Measurements from ENCODE around the gene SSC4D.
"Not testable (repeated sequence)": the region's sequence is repeated elsewhere in the genome, so short reads cannot be mapped to it uniquely, and the experiment has no call there.

Gene SSC4D

DNA sequence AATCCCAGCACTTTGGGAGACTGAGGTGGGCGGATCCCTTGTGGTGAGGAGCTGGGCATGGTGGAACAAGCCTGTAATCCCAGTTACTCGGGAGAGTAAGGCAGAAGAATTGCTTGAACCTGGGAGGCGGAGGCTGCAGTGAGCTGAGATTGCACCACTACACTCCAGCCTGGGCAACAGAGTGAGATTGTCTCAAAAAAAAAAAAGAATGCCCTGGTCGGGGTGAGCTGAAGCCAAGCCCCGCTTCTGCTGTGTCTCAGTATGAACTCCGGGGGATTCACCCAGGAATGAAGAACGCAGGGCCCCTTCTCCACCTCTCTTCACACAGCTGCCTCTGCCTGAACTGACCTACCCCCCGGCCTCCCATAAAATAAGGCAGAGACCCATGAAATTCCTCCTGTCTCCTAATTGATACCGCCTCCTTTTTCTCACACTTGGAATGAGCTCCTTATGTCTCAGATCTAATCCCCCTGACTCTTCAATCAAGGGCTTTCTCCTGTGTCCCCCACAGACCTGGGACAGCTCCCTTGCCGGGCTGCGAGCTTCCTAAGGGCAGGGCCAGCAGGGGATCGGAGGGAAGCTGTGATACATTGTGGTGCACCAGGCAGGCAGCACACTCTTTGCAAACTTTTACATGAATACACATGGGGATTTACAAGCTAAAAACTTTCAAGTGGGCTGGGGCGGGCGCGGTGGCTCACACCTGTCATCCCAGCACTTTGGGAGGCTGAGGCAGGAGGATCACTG, 14.3 kb upstream of the SSC4D start:
- ChIA-PET POLR2A (no interaction called here), CTCF (interaction anchor here (0.9 to 1.9 kb wide), 4 partner anchors 8 to 63 kb away, joined by 3 to 8 read pairs (median 3); no protein-coding TSS in a partner anchor)
- DNase-seq, result no peak
- Histone ChIP-seq H3K27me3 (replicated peaks in 2 of 5; ENCODE audit: control insufficient read depth in 4 of 5, insufficient read depth in 5 of 5, low read length in 4 of 5) (no peaks in the 10 kb centered on the region), H3K4me1 (ENCODE audit: control extremely low read depth in 1 of 4, control insufficient read depth in 4 of 4, insufficient read depth in 4 of 4, low read length in 3 of 4) (peaks cover 2 to 13% (median 10%) of the 10 kb centered on the region in 4 experiments), H3K9me3 (ENCODE audit: control extremely low read depth in 1 of 5, control insufficient read depth in 4 of 5, insufficient read depth in 2 of 5, low read depth in 1 of 5, low read length in 4 of 5) (no peaks in the 10 kb centered on the region), H3K4me3 (ENCODE audit: control insufficient read depth in 1 of 7, extremely low read depth in 1 of 7, insufficient read depth in 4 of 7, low read depth in 2 of 7, low read length in 6 of 7) (no peak overlapping the region), H3K36me3 (ENCODE audit: control insufficient read depth in 4 of 4, insufficient read depth in 4 of 4, low read length in 3 of 4) (no peaks in the 10 kb centered on the region), H3K27ac (ENCODE audit: insufficient read depth in 1 of 2, low read depth in 1 of 2, low read length in 2 of 2, poor library complexity in 1 of 2, severe bottlenecking in 2 of 2) (no peak overlapping the region)
- WGBS (ENCODE audit: insufficient coverage), result 95% methylated on average over 12 of the region's 15 CpGs

DNA sequence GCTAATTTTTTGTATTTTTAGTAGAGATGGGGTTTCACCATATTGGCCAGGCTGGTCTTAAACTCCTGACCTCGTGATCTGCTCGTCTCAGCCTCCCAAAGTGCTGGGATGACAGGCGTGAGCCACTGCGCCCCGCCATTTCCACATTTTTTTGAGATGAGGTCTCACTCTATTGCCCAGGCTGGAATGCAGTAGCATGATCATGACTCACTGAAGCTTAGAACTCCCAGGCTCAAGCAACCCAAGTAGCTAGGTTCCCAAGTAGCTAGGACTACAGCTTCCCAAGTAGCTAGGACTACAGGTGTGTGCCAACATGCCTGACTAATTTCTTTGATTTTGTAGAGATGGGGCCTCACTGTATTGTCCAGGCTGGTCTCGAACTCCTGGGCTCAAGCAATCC, 11.6 kb upstream of the SSC4D start:
- H3K27ac ChIP-seq (ENCODE audit: insufficient read depth in 1 of 2, low read depth in 1 of 2, low read length in 2 of 2, poor library complexity in 1 of 2, severe bottlenecking in 2 of 2); H3K36me3 ChIP-seq (ENCODE audit: control insufficient read depth in 4 of 4, insufficient read depth in 4 of 4, low read length in 3 of 4): not testable (repeated sequence)
- 92% methylated on average over 5 of the region's 6 CpGs for WGBS (ENCODE audit: insufficient coverage)

DNA sequence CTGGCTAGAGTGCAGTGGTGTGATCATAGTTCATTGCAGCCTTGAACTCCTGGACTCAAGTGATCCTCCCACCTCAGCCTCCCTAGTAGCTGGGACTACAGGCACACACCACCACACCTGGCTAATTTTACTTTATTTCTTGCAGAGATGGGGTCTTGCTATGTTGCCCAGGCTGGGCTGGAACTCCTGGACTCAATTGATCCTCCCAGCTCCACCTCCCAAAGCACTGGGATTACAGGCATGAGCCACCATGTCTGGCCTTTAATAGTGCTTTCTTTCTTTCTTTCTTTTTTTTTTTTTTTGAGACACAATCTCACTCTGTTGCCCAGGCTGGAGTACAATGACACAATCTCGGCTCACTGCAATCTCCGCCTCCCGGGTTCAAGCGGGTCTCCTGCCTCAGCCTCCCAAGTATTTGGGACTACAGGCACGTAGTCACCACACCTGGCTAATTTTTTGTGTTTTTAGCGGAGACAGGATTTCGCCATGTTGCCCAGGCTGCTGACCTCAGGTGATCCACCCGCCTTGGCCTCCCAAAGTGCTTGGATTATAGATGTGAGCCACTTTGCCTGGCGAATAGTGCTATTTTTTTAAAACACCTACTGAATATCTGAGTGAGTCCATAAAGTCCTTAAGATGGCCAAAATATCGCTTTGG, 8.3 kb upstream of the SSC4D start:
- H3K27me3 ChIP-seq (replicated peaks in 2 of 5; ENCODE audit: control insufficient read depth in 4 of 5, insufficient read depth in 5 of 5, low read length in 4 of 5); DNase-seq; H3K27ac ChIP-seq (ENCODE audit: insufficient read depth in 1 of 2, low read depth in 1 of 2, low read length in 2 of 2, poor library complexity in 1 of 2, severe bottlenecking in 2 of 2); H3K36me3 ChIP-seq (ENCODE audit: control insufficient read depth in 4 of 4, insufficient read depth in 4 of 4, low read length in 3 of 4); H3K4me1 ChIP-seq (ENCODE audit: control extremely low read depth in 1 of 4, control insufficient read depth in 4 of 4, insufficient read depth in 4 of 4, low read length in 3 of 4); H3K9me3 ChIP-seq (ENCODE audit: control extremely low read depth in 1 of 5, control insufficient read depth in 4 of 5, insufficient read depth in 2 of 5, low read depth in 1 of 5, low read length in 4 of 5); H3K4me3 ChIP-seq (ENCODE audit: control insufficient read depth in 1 of 7, extremely low read depth in 1 of 7, insufficient read depth in 4 of 7, low read depth in 2 of 7, low read length in 6 of 7); POLR2A ChIA-PET: not testable (repeated sequence)
- CTCF ChIA-PET, result interaction anchor here (1.5 kb wide), 1 partner anchor 20 kb away, joined by 4 read pairs; no protein-coding TSS in a partner anchor
- 98% methylated on average over 9 of the region's 10 CpGs for WGBS (ENCODE audit: insufficient coverage)

More for the DNA sequence above, 11.6 kb upstream of the SSC4D start:
- H3K4me3 ChIP-seq (ENCODE audit: control insufficient read depth in 1 of 7, extremely low read depth in 1 of 7, insufficient read depth in 4 of 7, low read depth in 2 of 7, low read length in 6 of 7); H3K27me3 ChIP-seq (replicated peaks in 2 of 5; ENCODE audit: control insufficient read depth in 4 of 5, insufficient read depth in 5 of 5, low read length in 4 of 5); H3K4me1 ChIP-seq (ENCODE audit: control extremely low read depth in 1 of 4, control insufficient read depth in 4 of 4, insufficient read depth in 4 of 4, low read length in 3 of 4); CTCF ChIA-PET; H3K9me3 ChIP-seq (ENCODE audit: control extremely low read depth in 1 of 5, control insufficient read depth in 4 of 5, insufficient read depth in 2 of 5, low read depth in 1 of 5, low read length in 4 of 5); POLR2A ChIA-PET; DNase-seq: not testable (repeated sequence)

DNA sequence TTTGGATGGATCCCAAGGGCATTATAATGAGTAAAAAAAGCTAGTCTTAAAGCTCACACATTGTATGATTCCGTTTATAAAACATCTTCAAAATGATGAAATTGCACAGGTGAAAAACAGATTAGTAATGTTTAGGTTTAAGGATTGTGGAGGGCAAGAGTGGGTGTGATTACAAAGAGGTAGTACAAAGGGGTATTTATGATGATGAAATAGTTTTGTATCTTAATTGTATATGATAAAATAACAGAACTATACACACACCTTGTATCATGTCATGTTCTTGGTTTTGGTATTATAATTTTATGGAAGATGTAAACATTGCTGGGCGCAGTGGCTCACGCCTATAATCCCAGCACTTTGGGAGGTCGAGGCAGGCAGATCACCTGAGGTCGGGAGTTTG, 2.8 kb upstream of the SSC4D start:
- Histone ChIP-seq H3K36me3 (ENCODE audit: control insufficient read depth in 4 of 4, insufficient read depth in 4 of 4, low read length in 3 of 4) (peaks cover 0 to 4% (median 0%) of the 10 kb centered on the region in 4 experiments), H3K27ac (ENCODE audit: insufficient read depth in 1 of 2, low read depth in 1 of 2, low read length in 2 of 2, poor library complexity in 1 of 2, severe bottlenecking in 2 of 2) (no peak overlapping the region), H3K9me3 (ENCODE audit: control extremely low read depth in 1 of 5, control insufficient read depth in 4 of 5, insufficient read depth in 2 of 5, low read depth in 1 of 5, low read length in 4 of 5) (no peaks in the 10 kb centered on the region), H3K27me3 (replicated peaks in 2 of 5; ENCODE audit: control insufficient read depth in 4 of 5, insufficient read depth in 5 of 5, low read length in 4 of 5) (no peaks in the 10 kb centered on the region), H3K4me3 (ENCODE audit: control insufficient read depth in 1 of 7, extremely low read depth in 1 of 7, insufficient read depth in 4 of 7, low read depth in 2 of 7, low read length in 6 of 7) (no peak overlapping the region), H3K4me1 (ENCODE audit: control extremely low read depth in 1 of 4, control insufficient read depth in 4 of 4, insufficient read depth in 4 of 4, low read length in 3 of 4) (peaks cover 0 to 5% (median 0%) of the 10 kb centered on the region in 4 experiments)
- DNase-seq, result no peak
- ChIA-PET CTCF (no interaction called here), POLR2A (interaction anchor here (0.6 kb wide), 1 partner anchor 73 kb away, joined by 3 read pairs; no protein-coding TSS in a partner anchor)
- 100% methylated on average over 1 of the region's 5 CpGs for WGBS (ENCODE audit: insufficient coverage)

DNA sequence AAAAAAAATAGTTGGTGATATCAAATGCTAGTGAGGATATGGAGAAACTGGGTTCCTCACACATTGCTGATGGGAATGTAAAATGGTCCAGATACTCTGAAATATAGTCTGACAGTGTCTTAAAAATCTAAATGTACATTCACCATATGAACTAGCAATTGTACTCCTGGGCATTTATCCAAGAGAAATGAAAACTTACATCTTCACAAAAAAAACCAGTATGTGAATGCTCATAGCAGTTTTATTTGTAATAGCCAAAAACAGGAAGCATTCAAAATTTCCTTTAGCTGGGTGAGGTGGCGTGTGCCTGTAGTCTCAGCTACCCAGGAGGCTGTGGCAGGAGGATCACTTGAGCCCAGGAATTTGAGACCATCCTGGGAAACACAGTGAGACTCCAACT, 2.1 kb upstream of the SSC4D start:
- ChIA-PET CTCF (no interaction called here), POLR2A (no interaction called here)
- peak in 2 of 3 donors; percentile 18 to 25 for DNase-seq
- H3K36me3 ChIP-seq (ENCODE audit: control insufficient read depth in 4 of 4, insufficient read depth in 4 of 4, low read length in 3 of 4), result peaks cover 0 to 4% (median 0%) of the 10 kb centered on the region in 4 experiments
- no peaks in the 10 kb centered on the region for H3K27me3 ChIP-seq (replicated peaks in 2 of 5; ENCODE audit: control insufficient read depth in 4 of 5, insufficient read depth in 5 of 5, low read length in 4 of 5)
- no peak overlapping the region for H3K27ac ChIP-seq (ENCODE audit: insufficient read depth in 1 of 2, low read depth in 1 of 2, low read length in 2 of 2, poor library complexity in 1 of 2, severe bottlenecking in 2 of 2)
- WGBS (ENCODE audit: insufficient coverage), result 67% methylated on average over 1 of the region's 1 CpG
- H3K4me3 ChIP-seq (ENCODE audit: control insufficient read depth in 1 of 7, extremely low read depth in 1 of 7, insufficient read depth in 4 of 7, low read depth in 2 of 7, low read length in 6 of 7), result no peak overlapping the region
- H3K4me1 ChIP-seq (ENCODE audit: control extremely low read depth in 1 of 4, control insufficient read depth in 4 of 4, insufficient read depth in 4 of 4, low read length in 3 of 4), result peaks cover 0 to 5% (median 0%) of the 10 kb centered on the region in 4 experiments
- no peaks in the 10 kb centered on the region for H3K9me3 ChIP-seq (ENCODE audit: control extremely low read depth in 1 of 5, control insufficient read depth in 4 of 5, insufficient read depth in 2 of 5, low read depth in 1 of 5, low read length in 4 of 5)

DNA sequence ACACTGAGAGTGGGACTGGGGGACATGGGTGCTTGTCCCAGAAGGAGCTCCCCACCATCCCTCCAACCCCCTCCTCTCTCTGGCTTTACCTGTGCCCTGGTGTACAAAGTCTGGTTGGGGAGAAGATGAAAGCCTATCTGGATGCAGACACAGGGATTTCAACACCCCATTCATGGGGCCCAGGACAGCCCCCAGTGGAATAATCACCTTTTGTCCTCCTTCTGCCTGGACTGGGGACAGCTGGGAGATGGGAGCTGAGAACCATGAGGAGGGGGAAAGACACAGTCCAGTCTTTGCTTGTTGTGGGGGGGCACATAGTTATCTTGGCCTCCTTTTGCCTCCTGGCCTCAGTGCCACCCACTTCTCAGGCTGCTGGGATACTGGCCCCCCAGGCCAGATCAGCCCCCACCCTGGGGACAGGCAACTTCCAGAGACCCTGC, 1.4 kb downstream of the SSC4D start:
- DNase-seq, result no peak
- H3K9me3 ChIP-seq (ENCODE audit: control extremely low read depth in 1 of 5, control insufficient read depth in 4 of 5, insufficient read depth in 2 of 5, low read depth in 1 of 5, low read length in 4 of 5), result no peaks in the 10 kb centered on the region
- no peak overlapping the region for H3K27ac ChIP-seq (ENCODE audit: insufficient read depth in 1 of 2, low read depth in 1 of 2, low read length in 2 of 2, poor library complexity in 1 of 2, severe bottlenecking in 2 of 2)
- POLR2A ChIA-PET, result interaction anchor here (0.8 kb wide), 1 partner anchor 48 kb away, joined by 3 read pairs; no protein-coding TSS in a partner anchor
- peaks cover 0 to 4% (median 0%) of the 10 kb centered on the region in 4 experiments for H3K36me3 ChIP-seq (ENCODE audit: control insufficient read depth in 4 of 4, insufficient read depth in 4 of 4, low read length in 3 of 4)
- H3K4me1 ChIP-seq (ENCODE audit: control extremely low read depth in 1 of 4, control insufficient read depth in 4 of 4, insufficient read depth in 4 of 4, low read length in 3 of 4), result peaks cover 0 to 14% (median 10%) of the 10 kb centered on the region in 4 experiments
- no peaks in the 10 kb centered on the region for H3K27me3 ChIP-seq (replicated peaks in 2 of 5; ENCODE audit: control insufficient read depth in 4 of 5, insufficient read depth in 5 of 5, low read length in 4 of 5)
- CTCF ChIA-PET, result interaction anchor here (0.8 to 0.9 kb wide), 2 partner anchors 15 to 80 kb away, joined by 3 read pairs; no protein-coding TSS in a partner anchor
- H3K4me3 ChIP-seq (ENCODE audit: control insufficient read depth in 1 of 7, extremely low read depth in 1 of 7, insufficient read depth in 4 of 7, low read depth in 2 of 7, low read length in 6 of 7), result no peak overlapping the region

DNA sequence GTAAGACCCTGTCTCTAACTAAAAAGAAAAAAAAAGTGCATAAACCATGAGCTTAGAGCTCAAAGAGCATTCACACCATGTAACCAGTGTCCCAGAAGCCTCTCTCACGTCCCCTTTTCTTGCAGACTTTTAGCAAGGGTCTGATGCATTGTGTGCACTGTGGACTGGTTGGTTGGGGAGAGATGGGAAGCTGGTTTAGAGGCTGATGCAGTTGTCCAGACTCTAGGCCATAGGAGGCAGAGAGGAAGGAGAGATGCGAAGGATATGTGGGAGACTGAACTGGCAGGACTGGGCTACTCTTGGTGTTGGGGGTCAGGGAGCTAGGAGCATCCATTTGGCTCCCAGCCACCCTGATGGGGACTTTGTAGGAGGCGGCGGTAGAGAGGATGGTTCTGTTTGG, 1.8 kb downstream of the SSC4D start:
- Histone ChIP-seq H3K4me1 (ENCODE audit: control extremely low read depth in 1 of 4, control insufficient read depth in 4 of 4, insufficient read depth in 4 of 4, low read length in 3 of 4) (peaks cover 0 to 14% (median 11%) of the 10 kb centered on the region in 4 experiments), H3K27ac (ENCODE audit: insufficient read depth in 1 of 2, low read depth in 1 of 2, low read length in 2 of 2, poor library complexity in 1 of 2, severe bottlenecking in 2 of 2) (no peak overlapping the region), H3K27me3 (replicated peaks in 2 of 5; ENCODE audit: control insufficient read depth in 4 of 5, insufficient read depth in 5 of 5, low read length in 4 of 5) (no peaks in the 10 kb centered on the region), H3K36me3 (ENCODE audit: control insufficient read depth in 4 of 4, insufficient read depth in 4 of 4, low read length in 3 of 4) (peaks cover 0 to 4% (median 0%) of the 10 kb centered on the region in 4 experiments), H3K9me3 (ENCODE audit: control extremely low read depth in 1 of 5, control insufficient read depth in 4 of 5, insufficient read depth in 2 of 5, low read depth in 1 of 5, low read length in 4 of 5) (no peaks in the 10 kb centered on the region), H3K4me3 (ENCODE audit: control insufficient read depth in 1 of 7, extremely low read depth in 1 of 7, insufficient read depth in 4 of 7, low read depth in 2 of 7, low read length in 6 of 7) (no peak overlapping the region)
- ChIA-PET CTCF (interaction anchor here (0.9 kb wide), 1 partner anchor 16 kb away, joined by 3 read pairs; no protein-coding TSS in a partner anchor), POLR2A (interaction anchor here (0.8 kb wide), 1 partner anchor 48 kb away, joined by 3 read pairs; no protein-coding TSS in a partner anchor)
- WGBS (ENCODE audit: insufficient coverage), result 100% methylated on average over 1 of the region's 4 CpGs
- no peak for DNase-seq
